K562 (cell line): Measurements from ENCODE around the gene TMEM203. TPM values are rescaled to one million over a fixed set of nuclear protein-coding genes. Genes with fewer than 3 reads are reported as not detected.

Source experiments
- ATAC-seq: fragments of 200-7000 bp; cut with Tn5 transposase; 3 replicates; pipeline ENCODE4 v1.9.1; 2020; ENCODE audit warnings: moderate library complexity
- BruUV-seq: library from RNA; stranded (reverse); fragments of 400-500 nt; replicated peaks from 2 replicates; lab custom pipeline; 2021; lab: Mats Ljungman, UMichigan
- CTCF ChIA-PET: fragments of 300-600 bp; formaldehyde crosslinking; extraction: SDS; loops from one replicate; lab custom pipeline; 2021; ENCODE audit warnings: low intra/inter-chr PET ratio; lab: Yijun Ruan, JAX
- POLR2A ChIA-PET: fragments of 300-600, 350-650 bp; sonication (Branson Sonifier 250); formaldehyde crosslinking; extraction: SDS; loops from one replicate; lab custom pipeline; 2021; ENCODE audit warnings: antibody characterized with exemption, inconsistent platforms; lab: Yijun Ruan, JAX
- DNase-seq, 4 experiments: peaks; one replicate each; pipeline versions ENCODE4 v3.0.0 to v3.0.0-alpha.2; 2011 to 2018; ENCODE audit warnings: low spot score in 3 of 4, mixed read lengths in 3 of 4; ENCODE audit errors: extremely low read depth in 1 of 4
- FAIRE-seq: peaks from 2 replicates; lab custom pipeline; 2011; peaks lifted over from hg19 to GRCh38; lab: Jason Lieb, UNC
- H2AFZ ChIP-seq: 2 replicates; pipeline ENCODE4 v1.6.0; 2011; ENCODE audit warnings: low read depth, low read length, control low read depth, inconsistent platforms
- H3K27ac ChIP-seq: fragments of 200-600 bp; 3 replicates; pipeline ENCODE4 v1.8.0; 2011; ENCODE audit warnings: low read depth, mild to moderate bottlenecking, control low read depth, inconsistent platforms, low read length, moderate library complexity, mixed read lengths; ENCODE audit errors: extremely low read depth
- H3K27me3 ChIP-seq, 2 experiments: fragments of 300-600 bp in 1 of 2; 2 replicates in 1 of 2; 3 replicates in 1 of 2; pipeline versions ENCODE4 v1.6.0 to v1.8.0; 2011; ENCODE audit warnings: inconsistent platforms in 2 of 2, low read length in 2 of 2, mild to moderate bottlenecking in 1 of 2, mixed read lengths in 1 of 2, moderate library complexity in 1 of 2; ENCODE audit not compliant: control insufficient read depth in 2 of 2, insufficient read depth in 2 of 2
- H3K36me3 ChIP-seq: fragments of 300-600 bp; 3 replicates; pipeline ENCODE4 v1.8.0; 2011; ENCODE audit warnings: mild to moderate bottlenecking, low read length, inconsistent platforms; ENCODE audit not compliant: control insufficient read depth, insufficient read depth
- H3K4me1 ChIP-seq, 2 experiments: fragments of 200-600 bp in 1 of 2; replicated peaks in 1 of 2; 2 replicates in 1 of 2; 3 replicates in 1 of 2; pipeline versions ENCODE4 v1.5.1 to v1.8.0; 2011; ENCODE audit warnings: inconsistent platforms in 2 of 2, low read length in 2 of 2, mild to moderate bottlenecking in 1 of 2, mixed read lengths in 1 of 2, moderate library complexity in 1 of 2; ENCODE audit not compliant: control insufficient read depth in 2 of 2, insufficient read depth in 2 of 2
- H3K4me2 ChIP-seq: 2 replicates; pipeline ENCODE4 v1.6.1; 2011; ENCODE audit warnings: low read length, control low read depth, inconsistent platforms, mixed read lengths; ENCODE audit not compliant: insufficient read depth
- H3K4me3 ChIP-seq: fragments of 200-600 bp; sonication (generic), shearing (Covaris generic); 2 replicates; pipeline ENCODE4 v1.5.1; 2016; ENCODE audit warnings: control low read depth, inconsistent platforms
- H3K79me2 ChIP-seq: fragments of 200-600 bp; 3 replicates; pipeline ENCODE4 v1.8.0; 2011; ENCODE audit warnings: low read length, inconsistent platforms; ENCODE audit not compliant: control insufficient read depth, insufficient read depth
- H3K9ac ChIP-seq, 2 experiments: 2 replicates each; pipeline versions ENCODE4 v1.6.0 to v1.6.1; 2011; ENCODE audit warnings: low read depth in 2 of 2, low read length in 2 of 2, control low read depth in 1 of 2, inconsistent platforms in 1 of 2, mild to moderate bottlenecking in 1 of 2, mixed read lengths in 1 of 2; ENCODE audit not compliant: insufficient read depth in 1 of 2
- H3K9me1 ChIP-seq: one replicate; pipeline ENCODE4 v1.6.0; 2011; ENCODE audit warnings: inconsistent platforms, mild to moderate bottlenecking, low read length, moderate library complexity; ENCODE audit not compliant: control insufficient read depth, insufficient read depth
- H3K9me3 ChIP-seq: replicated peaks from 2 replicates; pipeline ENCODE4 v1.5.1; 2011; ENCODE audit warnings: low read depth, low read length, inconsistent platforms; ENCODE audit not compliant: control insufficient read depth, insufficient read depth
- H4K20me1 ChIP-seq: replicated peaks from 2 replicates; pipeline ENCODE4 v1.6.1; 2011; ENCODE audit warnings: low read length, inconsistent platforms, mixed read lengths; ENCODE audit not compliant: control insufficient read depth, insufficient read depth
- L3MBTL2 ChIP-seq: fragments of 450-650 bp; IDR thresholded peaks from 2 replicates; pipeline ENCODE4 v1.6.1; 2016; ENCODE audit warnings: mild to moderate bottlenecking, moderate library complexity
- POLR2G ChIP-seq: fragments of 200-400 bp; formaldehyde crosslinking; IDR thresholded peaks from 2 replicates; pipeline ENCODE4 v1.6.1; 2017; ENCODE audit warnings: low read depth, mild to moderate bottlenecking, antibody characterized with exemption, low read length, moderate library complexity
- PRPF4 ChIP-seq: fragments of 200-400 bp; formaldehyde crosslinking; IDR thresholded peaks from one replicate; pipeline ENCODE4 v1.6.1; 2017; ENCODE audit warnings: low read length, low read depth, mild to moderate bottlenecking; ENCODE audit not compliant: insufficient read depth, poor library complexity, severe bottlenecking
- RBM22 ChIP-seq: fragments of 200-400 bp; formaldehyde crosslinking; IDR thresholded peaks from 2 replicates; pipeline ENCODE4 v1.6.1; 2018; ENCODE audit warnings: low read length, low read depth; ENCODE audit not compliant: poor library complexity, severe bottlenecking
- WGBS: fragments of 100-300 bp; shearing (Covaris generic); methylation state at CpG from one replicate; pipeline ENCODE4 v1.1.6; 2016; ENCODE audit warnings: low coverage, mixed read lengths; ENCODE audit not compliant: insufficient coverage; ENCODE audit errors: missing lambda C conversion rate; 5-methylcytosine and 5-hydroxymethylcytosine counted together
- in situ Hi-C: fragments of 300-500 bp; cut with MboI; formaldehyde crosslinking; loops from 4 replicates; pipeline ENCODE4 v1.15.0; 2018; ENCODE audit warnings: inconsistent platforms, mixed read lengths
- intact Hi-C: fragments of 100-400 bp; cut with micrococcal nuclease; formaldehyde crosslinking; loops from 2 replicates; pipeline ENCODE4 v1.14.2; 2022
- polyA plus RNA-seq, 8 experiments: library from polyadenylated mRNA; depleted of rRNA in 4 of 8; stranded (reverse) in 5 of 8; unstranded in 3 of 8; fragments of >200 nt; fragmentation: Nextera tagmentation in 2 of 8; fragmentation: Illumina TruSeq in 1 of 8; extraction: Ambion mirVana in 2 of 8; extraction: Trizol in 1 of 8; gene quantifications; 2 replicates each; pipeline versions ENCODE4 v1.2.1 to v1.2.3, GENCODE V29; 2011 to 2014; ENCODE audit warnings: inconsistent platforms in 1 of 8, missing spikeins in 1 of 8
- total RNA-seq, 7 experiments: library from RNA; depleted of rRNA in 6 of 7; stranded (reverse); fragments of >200 nt in 6 of 7; fragmentation: Illumina TruSeq in 2 of 7; extraction: Trizol in 2 of 7; gene quantifications; 2 replicates each; pipeline versions ENCODE4 v1.2.1 to v1.2.3, GENCODE V29; 2011 to 2021; ENCODE audit warnings: low replicate concordance in 1 of 7
- TF ChIP-seq, protein P1 (sequence below), 2 experiments: IDR thresholded peaks; 2 replicates each; pipeline ENCODE4 v1.6.1; 2011; ENCODE audit warnings: borderline replicate concordance in 1 of 2, control low read depth in 1 of 2, low read depth in 1 of 2, low read length in 1 of 2, mild to moderate bottlenecking in 1 of 2, mixed read lengths in 1 of 2, moderate library complexity in 1 of 2; ENCODE audit not compliant: insufficient read depth in 1 of 2, insufficient read length in 1 of 2, poor library complexity in 1 of 2, severe bottlenecking in 1 of 2; ENCODE audit errors: extremely low read depth in 1 of 2
- TF ChIP-seq, protein P2 (sequence below), 3 experiments: fragments of 200-800 bp in 1 of 3; sonication (Bioruptor generic) in 1 of 3; sonication (generic) in 1 of 3; formaldehyde crosslinking in 1 of 3; IDR thresholded peaks; 2 replicates each; pipeline versions ENCODE4 v1.6.1 to v1.8.0; 2016 to 2022; ENCODE audit warnings: mild to moderate bottlenecking in 2 of 3, missing compliant biosample characterization in 2 of 3, missing genetic modification characterization in 2 of 3, missing genetic modification reagents in 1 of 3
- TF ChIP-seq, protein P3 (sequence below): sonication (generic); formaldehyde crosslinking; IDR thresholded peaks from 2 replicates; pipeline ENCODE4 v1.9.0; 2022; ENCODE audit warnings: mild to moderate bottlenecking, missing genetic modification reagents

TMEM203 gene
- total and polyA plus RNA-seq, 9 of the 15 experiments (the other 6 are each of a cell fraction or from before 2014, with no cell fraction given): 8.8 to 59.5 (median 37.6) TPM

DNA sequence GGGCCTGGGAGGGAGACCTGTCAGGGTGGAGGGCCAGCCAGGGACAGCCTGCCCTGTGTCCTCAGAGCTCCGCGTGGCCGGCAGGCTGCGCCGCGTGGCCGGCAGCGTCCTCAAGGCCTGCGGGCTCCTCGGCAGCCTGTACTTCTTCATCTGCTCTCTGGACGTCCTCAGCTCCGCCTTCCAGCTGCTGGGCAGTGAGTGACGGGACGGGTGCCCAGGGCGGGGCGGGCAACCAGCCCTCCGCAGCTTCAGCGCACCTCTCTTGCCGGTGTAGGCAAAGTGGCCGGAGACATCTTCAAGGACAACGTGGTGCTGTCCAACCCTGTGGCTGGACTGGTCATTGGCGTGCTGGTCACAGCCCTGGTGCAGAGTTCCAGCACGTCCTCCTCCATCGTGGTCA lies 27.1 kb upstream of the TMEM203 start:
- ChIA-PET CTCF (no interaction called here), POLR2A (interaction anchor here (0.5 to 1.1 kb wide), 3 partner anchors 8 to 137 kb away, joined by 3 to 6 read pairs (median 3); partner anchors contain the start of gene TUBB4B)
- Histone ChIP-seq H3K9ac (peak overlapping the region in 1 of 2 experiments; percentile 10; a peak in 1 of 4 replicates), H3K9me3 (no peaks in the 10 kb centered on the region), H3K27ac (no peak overlapping the region), H3K4me2 (no peak overlapping the region), H4K20me1 (no peaks in the 10 kb centered on the region), H3K79me2 (no peaks in the 10 kb centered on the region; the same call in 2 of the 3 replicates), H2AFZ (no peak overlapping the region), H3K4me1 (peaks cover 21 to 100% of the 10 kb centered on the region in 2 experiments), H3K36me3 (no peaks in the 10 kb centered on the region), H3K27me3 (no peaks in the 10 kb centered on the region), H3K9me1 (peaks cover 4% of the 10 kb centered on the region), H3K4me3 (no peak overlapping the region)
- in situ Hi-C loops: loop anchor here (25.0 kb wide), 1 partner anchor 445 kb away; the partner anchor contains the start of genes CCDC183 and TMEM141
- FAIRE-seq: no peak
- intact Hi-C loops: no loop called here
- WGBS: 70% methylated on average over 24 of the region's 24 CpGs
- TF ChIP-seq, protein P1, sequence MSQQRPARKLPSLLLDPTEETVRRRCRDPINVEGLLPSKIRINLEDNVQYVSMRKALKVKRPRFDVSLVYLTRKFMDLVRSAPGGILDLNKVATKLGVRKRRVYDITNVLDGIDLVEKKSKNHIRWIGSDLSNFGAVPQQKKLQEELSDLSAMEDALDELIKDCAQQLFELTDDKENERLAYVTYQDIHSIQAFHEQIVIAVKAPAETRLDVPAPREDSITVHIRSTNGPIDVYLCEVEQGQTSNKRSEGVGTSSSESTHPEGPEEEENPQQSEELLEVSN (IDR thresholded peaks at IDR 0.05; ENCODE audit: borderline replicate concordance in 1 of 2, extremely low read depth in 1 of 2, insufficient read depth in 1 of 2, insufficient read length in 1 of 2, low read depth in 1 of 2, low read length in 1 of 2, poor library complexity in 1 of 2, severe bottlenecking in 1 of 2): peak in 1 of 2 experiments; percentile 31
- TF ChIP-seq PRPF4 (no peak), RBM22 (no peak), L3MBTL2 (no peak), POLR2G (peak; percentile 4; the same call in 1 of the 2 replicates)
- TF ChIP-seq, protein P2, sequence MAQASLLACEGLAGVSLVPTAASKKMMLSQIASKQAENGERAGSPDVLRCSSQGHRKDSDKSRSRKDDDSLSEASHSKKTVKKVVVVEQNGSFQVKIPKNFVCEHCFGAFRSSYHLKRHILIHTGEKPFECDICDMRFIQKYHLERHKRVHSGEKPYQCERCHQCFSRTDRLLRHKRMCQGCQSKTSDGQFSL (CRISPR knock-in tag; IDR thresholded peaks at IDR 0.05): 0 out of 2 replicates have a peak, but pooled peaks have one; percentile 21
- TF ChIP-seq, protein P2 (tag; IDR thresholded peaks at IDR 0.05): no peak
- TF ChIP-seq, protein P3, sequence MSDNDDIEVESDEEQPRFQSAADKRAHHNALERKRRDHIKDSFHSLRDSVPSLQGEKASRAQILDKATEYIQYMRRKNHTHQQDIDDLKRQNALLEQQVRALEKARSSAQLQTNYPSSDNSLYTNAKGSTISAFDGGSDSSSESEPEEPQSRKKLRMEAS (CRISPR knock-in tag): peak; percentile 41; the same call in 1 of the 2 replicates
- no TSS peak for BruUV-seq
- DNase-seq: no peak
- ATAC-seq: no peak
